ENCODE data around the gene MEF2A.

The MEF2A gene

DNA sequence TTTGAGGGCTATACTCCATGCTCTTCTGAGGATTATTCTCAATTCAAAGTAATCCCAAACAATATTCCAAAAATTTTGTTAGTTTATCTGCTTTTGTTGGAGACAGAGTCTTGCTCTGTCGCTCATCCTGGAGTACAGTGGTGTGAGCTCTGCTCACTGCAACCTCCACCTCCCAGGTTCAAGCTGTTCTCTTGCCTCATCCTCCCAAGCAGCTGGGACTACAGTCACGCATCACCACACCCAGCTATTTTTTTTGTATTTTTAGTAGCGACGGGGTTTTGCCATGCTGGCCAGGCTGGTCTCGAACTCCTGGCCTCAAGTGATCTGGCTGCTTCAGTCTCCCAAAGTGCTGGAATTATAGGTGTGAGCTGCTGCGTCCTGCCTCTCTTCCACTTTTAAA lies 39.1 kb downstream of the MEF2A start:
- in situ Hi-C loops (cut with HindIII; ENCODE audit: low sequenced_read_pairs): loop anchor here (5.0 kb wide), 1 partner anchor 57 kb away; no protein-coding TSS in a partner anchor

DNA sequence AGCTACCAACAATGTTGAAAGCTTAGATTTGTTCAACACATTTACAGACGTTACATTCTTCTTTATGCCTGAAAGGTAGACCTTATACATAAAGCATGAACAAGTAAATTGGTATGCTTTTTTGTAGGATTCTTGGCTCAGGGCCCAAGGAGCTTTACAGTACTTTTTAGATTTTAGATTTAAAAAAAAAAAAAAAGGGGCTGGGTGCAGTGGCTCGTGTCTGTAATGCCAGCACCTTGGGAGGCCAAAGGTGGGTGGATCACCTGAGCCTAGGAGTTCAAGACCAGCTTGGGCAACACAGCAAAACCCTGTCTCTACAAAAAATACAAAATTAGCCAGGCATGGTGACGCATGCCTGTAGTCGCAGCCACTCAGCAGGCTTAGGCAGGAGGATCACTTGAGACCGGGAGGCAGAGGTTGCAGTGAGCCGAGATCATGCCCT lies 39.7 kb downstream of the MEF2A start:
- in situ Hi-C loops (cut with HindIII; ENCODE audit: low sequenced_read_pairs): loop anchor here (5.0 kb wide), 1 partner anchor 57 kb away; no protein-coding TSS in a partner anchor

DNA sequence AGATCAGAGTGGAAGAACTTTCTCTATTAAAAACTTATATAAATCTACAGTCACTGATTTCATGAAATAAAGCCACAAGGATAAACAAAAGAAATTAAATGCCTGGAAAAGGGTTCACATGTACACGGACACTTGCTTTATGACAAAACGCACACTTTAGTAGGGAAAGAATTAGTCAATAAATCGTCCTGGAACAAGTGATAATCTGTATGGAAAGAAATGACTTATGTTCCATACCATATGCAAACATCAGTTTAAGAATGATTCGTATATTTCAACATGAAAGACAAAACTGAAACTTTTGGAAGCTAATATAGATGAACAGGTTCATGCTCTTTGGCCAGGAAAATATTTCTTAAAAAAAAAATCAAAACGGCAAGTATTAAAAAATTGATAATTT lies 40.2 kb downstream of the MEF2A start:
- in situ Hi-C loops (cut with HindIII; ENCODE audit: low sequenced_read_pairs): loop anchor here (5.0 kb wide), 1 partner anchor 56 kb away; no protein-coding TSS in a partner anchor

DNA sequence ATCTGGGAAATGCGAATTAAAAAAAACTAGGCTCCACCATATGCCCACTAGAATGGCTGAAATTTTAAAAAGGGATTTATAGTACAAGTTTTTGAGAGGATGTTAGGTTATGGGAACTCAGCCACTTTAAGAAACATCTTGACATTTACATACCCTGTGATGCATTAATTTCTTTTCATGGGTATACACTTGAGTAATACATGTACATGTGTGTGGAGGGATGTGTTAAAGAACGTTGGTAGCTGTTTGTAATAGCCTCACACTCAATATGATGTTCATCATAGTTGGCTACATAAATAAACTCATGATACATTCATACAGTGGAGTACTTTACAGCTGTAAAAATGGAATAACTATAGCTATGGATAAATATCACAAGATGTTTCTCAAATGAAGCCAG lies 40.9 kb downstream of the MEF2A start:
- in situ Hi-C loops (cut with HindIII; ENCODE audit: low sequenced_read_pairs): loop anchor here (5.0 kb wide), 1 partner anchor 56 kb away; no protein-coding TSS in a partner anchor

DNA sequence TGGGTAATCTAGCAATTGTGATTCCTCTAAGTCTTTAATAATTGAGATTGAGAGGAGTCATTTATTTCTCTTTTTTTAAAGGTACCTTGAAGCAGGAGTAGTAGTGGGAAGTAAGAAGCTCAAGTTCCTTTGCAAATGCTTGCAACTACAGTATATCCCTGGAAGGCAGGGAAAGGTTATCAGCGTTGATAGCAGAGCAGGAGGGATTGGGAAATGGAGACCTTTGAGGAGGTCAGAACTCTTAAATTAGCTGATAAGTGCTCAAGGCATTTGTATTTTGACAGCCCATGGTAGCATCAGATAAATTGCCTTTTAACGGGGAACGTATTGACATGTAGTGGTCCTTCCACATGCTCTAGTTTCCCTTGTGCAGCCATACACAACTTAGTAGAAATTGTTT lies 47.7 kb downstream of the MEF2A start:
- in situ Hi-C loops (cut with HindIII; ENCODE audit: low sequenced_read_pairs): no loop called here

DNA sequence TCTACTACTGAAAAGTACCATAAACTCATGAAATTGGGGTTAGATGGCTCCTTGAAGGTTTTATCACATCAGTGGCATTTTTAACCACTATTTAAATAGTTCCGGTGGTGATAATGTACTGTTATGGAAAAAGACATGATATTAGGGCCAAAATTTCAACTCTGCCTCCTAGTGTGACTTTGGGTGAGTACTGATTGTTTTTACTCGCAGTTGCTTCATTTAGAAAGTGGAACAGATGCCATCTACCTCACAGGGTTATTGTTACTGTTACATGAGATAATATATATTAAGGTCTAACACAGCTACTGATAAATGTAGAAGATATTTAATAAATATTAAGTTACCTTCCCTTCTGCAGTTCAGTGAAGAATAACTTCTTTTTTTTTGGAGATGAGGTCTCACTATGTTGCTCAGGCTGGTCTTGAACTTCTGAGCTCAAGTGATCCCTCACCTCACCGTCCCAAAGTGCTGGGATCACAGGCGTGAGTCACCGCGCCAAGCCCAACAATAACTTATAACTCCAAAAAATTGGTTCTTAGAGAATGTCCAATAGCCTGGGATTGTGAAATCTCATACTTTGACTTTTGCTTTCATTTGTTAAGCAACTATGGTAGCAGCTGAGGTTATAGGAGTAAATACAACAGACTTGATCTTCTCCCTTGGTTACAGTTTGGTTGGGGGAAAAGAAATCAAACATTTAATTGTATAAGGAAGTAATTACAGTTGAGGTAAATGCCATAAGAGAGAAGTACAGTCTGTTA lies 48.3 kb downstream of the MEF2A start:
- in situ Hi-C loops (cut with HindIII; ENCODE audit: low sequenced_read_pairs): no loop called here

DNA sequence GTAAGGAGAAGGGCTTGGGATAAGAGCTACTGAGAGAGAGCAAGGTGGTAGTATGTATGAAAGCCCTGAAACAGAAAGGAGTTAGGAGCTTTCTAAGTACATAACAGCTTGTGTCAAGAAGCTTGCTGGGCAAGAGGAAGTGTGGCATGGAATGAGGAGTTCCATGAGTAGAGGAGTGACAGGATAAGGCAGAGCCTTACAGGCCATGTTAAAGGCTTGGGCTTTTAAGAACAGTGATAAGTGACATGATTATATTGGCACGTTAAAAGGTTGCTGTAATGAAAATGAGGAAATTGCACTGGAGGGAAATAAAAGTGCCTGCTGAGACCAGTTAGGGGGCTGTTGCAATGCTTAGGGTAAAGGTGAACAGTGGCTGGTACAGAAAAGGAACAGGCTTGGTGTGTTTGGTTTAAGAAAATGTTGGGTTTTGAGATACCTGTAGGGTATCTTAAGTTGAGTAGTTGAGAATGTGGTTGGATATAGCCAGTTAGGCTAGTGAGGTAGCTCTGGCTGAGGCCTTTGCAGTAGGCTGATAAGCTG lies 49.0 kb downstream of the MEF2A start:
- in situ Hi-C loops (cut with HindIII; ENCODE audit: low sequenced_read_pairs): no loop called here

DNA sequence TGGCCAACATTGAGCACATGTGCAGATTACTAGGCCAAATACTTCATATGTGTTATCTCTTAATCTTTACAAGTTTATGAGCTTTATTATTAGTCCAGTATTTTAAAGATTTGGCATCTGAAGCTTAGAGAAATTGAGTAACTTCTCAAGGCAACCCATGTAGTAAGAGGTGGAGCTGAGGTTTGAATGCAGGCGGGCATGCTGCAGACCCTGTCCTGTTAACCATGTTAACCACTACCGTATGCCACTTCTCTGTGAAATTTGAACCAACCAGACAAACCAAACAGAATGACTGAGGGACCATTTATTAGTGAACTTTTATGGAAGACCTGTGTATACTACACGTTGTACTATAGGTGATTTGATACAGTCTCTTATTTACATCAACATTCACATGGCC lies 49.7 kb downstream of the MEF2A start:
- in situ Hi-C loops (cut with HindIII; ENCODE audit: low sequenced_read_pairs): no loop called here

DNA sequence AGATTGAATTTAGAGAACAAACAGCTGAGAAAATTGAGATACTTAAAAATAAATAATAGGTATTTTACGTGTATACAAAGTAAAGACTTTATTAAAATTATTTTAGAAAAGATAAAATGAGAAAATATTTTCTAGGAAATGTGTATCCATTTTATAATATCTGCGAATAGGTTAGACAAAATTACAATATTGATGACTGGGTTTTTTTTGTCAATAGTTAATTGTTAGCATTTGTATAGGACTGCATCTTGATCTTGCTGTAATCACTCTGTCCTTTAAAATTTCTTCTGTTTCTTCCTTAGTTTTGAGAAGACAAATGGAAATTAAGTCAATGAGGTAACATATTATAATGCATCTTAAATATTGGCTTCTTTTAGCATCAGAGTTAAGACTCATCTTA lies 50.3 kb downstream of the MEF2A start:
- in situ Hi-C loops (cut with HindIII; ENCODE audit: low sequenced_read_pairs): no loop called here

DNA sequence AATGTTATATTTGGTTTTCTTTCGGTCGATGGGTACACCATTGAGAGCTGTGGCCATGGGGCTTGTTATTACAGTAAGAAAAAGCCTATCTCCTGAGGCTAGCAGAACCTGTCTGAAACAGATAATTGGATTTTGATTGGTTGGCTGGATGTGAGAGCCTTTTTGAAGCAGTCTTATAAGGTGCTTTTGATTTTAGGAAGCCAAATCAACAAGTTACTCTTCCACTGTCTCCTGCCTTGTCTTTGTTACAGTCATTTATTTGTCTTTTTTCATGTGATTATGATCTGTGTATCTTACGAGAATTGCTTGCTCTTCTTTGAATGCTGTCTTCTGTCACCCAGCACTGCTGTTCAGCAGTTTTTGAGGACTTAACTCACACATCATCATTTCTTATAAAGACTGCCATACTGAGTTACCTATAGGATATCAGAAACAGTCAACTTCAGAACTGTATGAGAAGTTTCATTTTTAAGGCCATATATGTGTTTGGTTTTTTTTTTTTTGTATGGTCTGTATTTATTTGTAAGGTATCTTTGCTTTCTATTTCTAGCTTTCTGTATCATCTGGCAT lies 51.1 kb downstream of the MEF2A start:
- in situ Hi-C loops (cut with HindIII; ENCODE audit: low sequenced_read_pairs): no loop called here

DNA sequence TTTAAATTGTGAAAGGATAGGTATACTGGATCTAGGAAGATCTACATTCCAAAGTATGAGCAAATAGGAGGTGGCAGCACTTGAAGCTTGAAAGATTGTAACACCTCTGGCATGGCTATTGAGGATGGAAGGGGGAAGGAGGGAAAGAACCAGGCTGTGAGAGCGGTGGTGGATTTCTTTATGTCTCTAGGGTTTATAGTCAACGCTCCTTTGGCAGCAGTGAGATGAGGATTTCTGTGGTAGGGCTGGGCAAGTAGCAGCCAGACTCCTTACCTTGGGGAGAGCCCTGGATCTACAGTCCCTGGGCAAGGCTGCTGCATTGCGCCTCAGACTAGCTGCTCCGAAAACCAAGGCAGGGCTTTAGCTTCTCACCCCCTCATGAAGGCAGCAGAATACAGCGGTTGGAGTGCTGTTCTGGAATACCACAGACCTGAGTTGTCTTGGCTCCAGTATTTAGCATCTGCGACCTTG lies 53.2 kb downstream of the MEF2A start:
- in situ Hi-C loops (cut with HindIII; ENCODE audit: low sequenced_read_pairs): no loop called here

DNA sequence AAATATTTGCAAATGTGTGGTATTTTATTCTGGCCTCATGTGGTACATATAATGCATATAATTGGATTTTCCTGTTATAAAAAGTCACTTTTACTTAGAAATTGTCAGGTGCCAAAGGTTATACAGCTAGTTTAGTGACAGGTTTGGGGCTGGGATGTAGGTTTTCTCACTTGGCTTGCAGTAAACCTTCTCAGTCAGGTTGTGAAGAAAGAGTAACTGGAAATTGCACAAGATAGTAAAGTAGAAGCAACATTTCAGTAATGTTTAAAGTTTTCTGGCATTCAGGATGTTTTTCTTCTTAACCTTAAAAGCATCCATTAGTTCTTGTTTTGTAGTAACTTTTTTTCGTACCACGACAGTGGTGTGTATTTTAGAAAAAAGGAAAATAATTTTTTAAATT lies 53.9 kb downstream of the MEF2A start:
- in situ Hi-C loops (cut with HindIII; ENCODE audit: low sequenced_read_pairs): no loop called here

DNA sequence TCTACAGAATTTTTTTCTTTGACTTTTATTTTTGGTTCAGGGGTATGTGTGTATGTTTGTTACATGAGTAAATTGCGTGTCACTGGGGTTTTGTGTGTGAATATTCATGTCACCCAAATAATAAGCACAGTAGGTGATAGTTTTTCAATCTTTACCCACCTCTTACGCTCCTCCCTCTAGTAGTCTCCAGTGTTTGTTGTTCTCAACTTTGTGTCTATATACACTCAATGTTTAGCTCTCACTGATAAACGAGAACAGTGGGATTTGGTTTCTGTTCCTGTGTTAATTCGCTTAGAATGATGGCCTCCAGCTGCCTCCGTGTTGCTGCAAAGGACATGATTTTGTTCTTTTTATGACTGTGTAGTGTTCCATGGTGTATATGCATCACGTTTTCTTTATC lies 54.4 kb downstream of the MEF2A start:
- in situ Hi-C loops (cut with HindIII; ENCODE audit: low sequenced_read_pairs): no loop called here

DNA sequence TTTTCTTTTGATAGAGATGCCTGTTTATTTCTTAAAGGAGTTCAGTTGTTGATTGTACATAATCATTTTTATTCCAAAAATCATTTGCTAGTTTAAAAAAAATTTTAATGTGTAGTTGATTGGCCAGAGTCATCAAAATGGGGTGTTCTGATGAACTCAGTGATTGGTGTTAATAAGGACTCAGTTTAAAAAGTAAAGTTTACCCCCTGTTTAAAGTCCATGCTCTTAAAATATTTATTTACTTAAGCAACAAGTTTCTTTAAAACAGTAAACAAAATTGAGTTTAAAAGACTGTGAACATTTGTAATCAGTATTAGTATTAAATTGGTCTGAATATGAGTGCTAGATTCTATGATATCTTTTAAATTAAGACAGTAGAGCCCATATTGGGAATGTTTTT lies 56.0 kb downstream of the MEF2A start:
- in situ Hi-C loops (cut with HindIII; ENCODE audit: low sequenced_read_pairs): no loop called here

DNA sequence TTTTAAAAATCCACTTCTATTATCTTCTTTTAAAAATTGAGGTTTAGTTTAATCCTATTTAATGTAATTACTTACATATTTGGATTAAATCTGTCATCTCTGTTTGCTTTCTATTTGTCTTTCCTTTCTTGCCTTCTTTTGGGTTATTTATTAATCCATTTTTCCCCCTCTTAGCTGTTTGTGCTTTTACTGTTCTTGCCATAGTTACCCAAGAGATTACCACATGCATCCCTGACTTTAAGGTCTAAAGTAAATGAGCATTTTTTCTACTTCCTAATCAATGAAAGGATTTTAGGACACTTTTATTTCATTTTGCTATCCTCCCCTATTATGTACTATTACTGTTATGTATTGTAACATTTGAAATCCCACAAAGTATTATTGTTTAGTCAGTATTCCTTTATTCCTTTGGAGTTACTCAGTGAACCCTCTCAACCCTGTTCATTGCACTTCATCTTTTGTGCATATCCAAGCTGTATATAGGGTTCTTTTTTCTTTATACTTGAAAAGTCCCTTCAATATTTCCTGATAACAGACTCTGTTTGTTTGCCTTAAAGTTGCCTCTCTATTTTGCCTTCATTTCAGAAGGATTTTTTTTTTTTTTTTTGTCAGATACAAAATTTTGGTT lies 62.7 kb downstream of the MEF2A start:
- in situ Hi-C loops (cut with HindIII; ENCODE audit: low sequenced_read_pairs): no loop called here

DNA sequence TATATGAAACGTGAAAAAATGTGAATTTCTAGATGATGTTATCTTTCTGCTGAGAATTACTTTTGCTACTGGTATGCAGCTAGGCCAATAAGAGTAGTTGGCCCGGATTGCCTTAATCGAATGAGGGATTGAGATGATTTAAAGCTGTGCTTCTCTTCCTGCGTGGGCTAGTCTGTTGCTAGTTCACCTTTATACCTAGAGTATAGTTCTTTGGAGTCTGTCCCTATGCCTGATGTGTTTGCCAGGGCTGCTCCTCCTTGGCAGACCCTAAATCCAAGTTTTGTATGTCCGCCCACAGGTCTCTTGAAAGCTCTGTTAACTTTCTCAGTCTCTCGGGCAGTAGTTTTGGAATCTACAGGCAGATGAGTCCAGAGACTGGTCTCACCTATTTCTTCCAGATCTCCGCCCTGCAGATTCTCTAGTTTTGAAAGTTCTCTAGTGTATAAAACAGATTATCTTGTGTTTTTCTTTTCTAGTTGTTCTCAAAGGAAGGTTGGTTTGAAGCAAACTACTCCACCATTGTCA lies 64.9 kb downstream of the MEF2A start:
- in situ Hi-C loops (cut with HindIII; ENCODE audit: low sequenced_read_pairs): no loop called here

DNA sequence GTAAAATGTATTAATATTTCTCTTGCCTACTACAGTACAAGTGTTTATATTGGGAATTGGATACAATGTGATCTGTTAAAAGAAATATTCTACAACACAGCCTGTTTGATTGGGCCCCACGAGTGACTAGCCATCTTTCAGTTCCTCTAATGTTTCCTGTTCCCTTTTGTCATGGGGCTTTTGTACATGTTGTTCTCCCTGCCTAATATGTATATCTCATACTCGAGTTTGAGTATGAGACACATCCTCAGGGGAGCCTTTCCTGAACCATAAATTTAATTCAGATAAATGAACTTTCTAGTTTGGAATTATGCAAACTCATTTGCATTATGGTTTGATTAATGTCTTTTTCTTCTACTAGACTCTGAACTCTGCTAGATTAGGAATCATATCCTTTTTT lies 65.5 kb downstream of the MEF2A start:
- in situ Hi-C loops (cut with HindIII; ENCODE audit: low sequenced_read_pairs): no loop called here

DNA sequence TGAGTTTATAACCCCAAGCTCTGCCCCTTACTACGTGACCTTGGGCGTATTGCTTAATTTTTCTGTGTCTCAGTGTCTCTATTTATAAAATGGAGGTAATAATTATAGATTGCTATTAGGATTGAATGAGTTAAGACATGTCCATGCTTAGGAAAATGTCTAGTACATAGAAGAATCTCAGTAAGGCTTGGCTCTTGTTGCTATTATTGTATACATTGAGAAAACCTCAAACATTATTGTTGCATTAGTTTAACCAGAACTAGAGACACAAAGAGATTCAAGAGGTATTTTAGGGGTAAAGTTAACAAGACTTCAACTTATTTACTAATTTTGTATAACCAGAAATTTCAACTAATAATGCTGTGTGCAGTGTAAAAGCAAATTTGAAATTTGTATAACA lies 66.7 kb downstream of the MEF2A start:
- in situ Hi-C loops (cut with HindIII; ENCODE audit: low sequenced_read_pairs): no loop called here

DNA sequence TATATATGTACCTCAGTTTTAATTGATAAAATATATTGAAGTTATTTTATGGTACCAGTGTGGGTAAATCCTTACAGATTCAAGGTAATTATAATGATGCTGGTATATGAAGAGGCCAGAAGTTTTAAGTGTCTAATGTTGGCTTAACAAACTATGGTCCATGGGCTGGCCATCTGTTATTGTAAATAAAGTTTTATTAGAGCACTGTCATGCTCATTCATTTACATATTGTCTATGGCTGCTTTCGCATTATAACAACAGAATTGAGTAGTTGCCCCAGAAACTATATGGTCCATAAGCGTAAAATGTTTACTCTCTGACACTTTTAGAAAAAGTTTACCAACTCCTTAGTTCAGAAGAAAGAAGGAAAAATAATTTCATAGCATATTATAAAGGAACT lies 67.9 kb downstream of the MEF2A start:
- in situ Hi-C loops (cut with HindIII; ENCODE audit: low sequenced_read_pairs): no loop called here

DNA sequence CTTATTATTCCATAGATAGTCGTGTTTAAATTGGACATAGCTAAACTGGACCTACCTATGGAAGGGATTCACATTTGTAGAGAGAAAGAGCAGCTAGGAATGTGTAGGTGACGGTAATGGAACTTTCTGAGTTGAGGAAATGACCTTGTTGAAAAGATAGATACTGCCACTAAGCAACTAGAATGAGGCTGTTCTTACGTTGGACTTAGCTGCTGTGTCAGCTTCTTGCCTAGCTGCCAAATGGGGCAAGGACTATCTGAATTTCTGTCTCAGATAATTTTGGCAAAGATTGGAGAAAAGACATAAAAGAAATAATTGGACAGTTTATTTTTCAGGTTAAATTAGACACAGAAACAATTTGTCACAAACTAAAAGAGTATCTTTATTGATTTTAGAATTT lies 68.8 kb downstream of the MEF2A start:
- in situ Hi-C loops (cut with HindIII; ENCODE audit: low sequenced_read_pairs): no loop called here

DNA sequence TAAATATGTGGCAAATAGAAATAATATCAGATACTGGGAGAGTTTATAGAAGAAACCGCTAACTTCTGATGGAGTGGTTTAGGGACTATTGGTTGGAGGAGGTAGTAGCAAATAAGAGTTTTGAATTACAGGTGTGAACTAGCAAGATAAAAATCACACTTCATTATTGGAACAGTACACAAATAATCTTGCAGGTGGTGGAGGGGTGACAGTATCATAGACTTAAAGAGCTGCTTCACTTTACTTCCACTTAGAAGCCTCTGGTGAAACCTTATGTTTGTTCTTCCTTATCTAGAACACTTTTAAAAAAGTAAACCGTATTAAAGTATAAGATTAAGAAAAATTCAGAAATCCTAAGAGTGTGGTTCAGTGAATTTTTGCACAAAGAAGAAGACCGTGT lies 69.4 kb downstream of the MEF2A start:
- in situ Hi-C loops (cut with HindIII; ENCODE audit: low sequenced_read_pairs): no loop called here

All from endothelial cell of hepatic sinusoid (primary cell).